Heart right ventricle (tissue), 16 donors: ENCODE results near the gene PIP5K1B. TPM values are rescaled to one million over a fixed set of nuclear protein-coding genes. Genes with fewer than 3 reads are reported as not detected.

Experiments
- ATAC-seq, 8 donors: fragments of 200-7000 bp; cut with Tn5 transposase; one replicate each; pipeline ENCODE4 v1.9.1; 2020; ENCODE audit warnings: mild to moderate bottlenecking in 8 of 8, moderate library complexity in 8 of 8, moderate number of reproducible peaks in 1 of 8
- DNase-seq, 2 donors: peaks; one replicate each; pipeline ENCODE4 v3.0.0-alpha.2; 2020
- H3K27ac ChIP-seq, 10 donors: fragments of 200-600 bp; sonication (generic) in 2 of 10; one replicate each; pipeline versions ENCODE4 v1.5.0 to v1.8.0; 2020 to 2022; ENCODE audit warnings: mild to moderate bottlenecking in 3 of 10
- H3K27me3 ChIP-seq, 7 donors: fragments of 200-600 bp; one replicate each; pipeline ENCODE4 v1.8.0; 2021 to 2022; ENCODE audit warnings: mild to moderate bottlenecking in 2 of 7
- H3K36me3 ChIP-seq, 9 donors: fragments of 200-600 bp; sonication (generic) in 1 of 9; one replicate each; pipeline versions ENCODE4 v1.5.0 to v1.8.0; 2020 to 2022; ENCODE audit warnings: mild to moderate bottlenecking in 2 of 9
- H3K4me1 ChIP-seq, 9 donors: fragments of 200-600 bp; sonication (generic) in 1 of 9; one replicate each; pipeline versions ENCODE4 v1.5.0 to v1.8.0; 2020 to 2022; ENCODE audit warnings: mild to moderate bottlenecking in 4 of 9
- H3K4me3 ChIP-seq, 10 donors: fragments of 200-600 bp; sonication (generic) in 2 of 10; one replicate each; pipeline versions ENCODE4 v1.5.0 to v1.8.0; 2020 to 2022; ENCODE audit warnings: mild to moderate bottlenecking in 7 of 10, moderate library complexity in 2 of 10
- H3K9me3 ChIP-seq, 11 donors: fragments of 200-600 bp in 10 of 11; sonication (generic) in 2 of 11; one replicate each; pipeline versions ENCODE4 v1.5.0 to v1.8.0; 2013 to 2022; ENCODE audit warnings: mild to moderate bottlenecking in 2 of 11, control low read depth in 1 of 11, moderate library complexity in 1 of 11
- CTCF ChIP-seq, 9 donors: fragments of 200-600 bp; sonication (generic) in 2 of 9; IDR thresholded peaks; one replicate each; pipeline versions ENCODE4 v1.5.0 to v1.8.0; 2021 to 2022; ENCODE audit warnings: antibody characterized with exemption in 9 of 9, mild to moderate bottlenecking in 5 of 9, moderate library complexity in 1 of 9
- WGBS, 2 donors: extraction: QIAGEN DNeasy Blood & Tissue Kit; methylation state at CpG; one replicate each; pipeline ENCODE4 v1.1.7; 2013; ENCODE audit warnings: inconsistent platforms in 1 of 2; 5-methylcytosine and 5-hydroxymethylcytosine counted together
- intact Hi-C, 10 donors: fragments of 100-400 bp; cut with DNase I; formaldehyde crosslinking; loops; one replicate each; pipeline versions ENCODE4 v1.11.1 to v1.14.2; 2022
- polyA plus RNA-seq, 2 donors: library from polyadenylated mRNA; stranded (reverse); fragments of 200-250 nt; gene quantifications; one replicate each; pipeline ENCODE4 v1.2.3, GENCODE V29; 2013
- total RNA-seq, 10 donors: library from RNA; stranded (reverse); fragmentation: NEBNext Ultra II Directional in 3 of 10; extraction: Animal tissue kit (Norgen Biotek cat#: 25700) in 3 of 10; gene quantifications; one replicate each; pipeline versions ENCODE4 v1.2.1 to v1.2.4, GENCODE V29; 2021 to 2023
- donor health status: Arrhythmogenic right ventricular cardiomyopathy.
- donor health status: ischemic (EF 13 %, LVEDD 7.1; RV severe dilation, severe dysfunction).
- donor health status: healthy with polysubstance abuse.
- donor health status: DM: no; HTN: yes; CAD: no.
- donor health status: DM: no; HTN: no; CAD: no.
- donor health status: ischemic (EF 25% LVEDD 6.9; RV normal size, moderate dysfunction).
- donor health status: ischemic (EF 25% LVEDD 5.7; RV mildly dilated, moderate dysfunction).
- donor health status: healthy.
- donor health status: DM: yes; HTN: yes; CAD: no.
- donor health status: Ischemic cardiomyopathy.
- donor health status: ischemic (EF 35%, LVEDD 5.7; RV mildly dilated, moderate dysfunction).
- donor health status: nonischemic (EF 11% LVEDD 7.7; RV severe dilation, severe dysfunction).
- donor health status: DM: yes; HTN: yes; CAD: no.
- donor health status: PGD.
- donor health status: ischemic (EF 29% LVEDD 5.4; RV normal size, mild dysfunction).
- donor health status: nonischemic (EF 23%, LVEDD 6.1; RV moderate dilation, normal function).

PIP5K1B gene
- total and polyA plus RNA-seq, 12 donors, result 5.6 to 90.8 (median 48.1) TPM

GRCh38 chr9:68717552-68718443 lies 12.8 kb downstream of the PIP5K1B start:
- 80 to 82% methylated on average over 2 of the region's 2 CpGs for WGBS, 2 donors
- no peak for TF ChIP-seq CTCF (IDR thresholded peaks at IDR 0.05)
- DNase-seq (no peak), ATAC-seq (peak in 2 of 8 donors; percentile 40 to 66)
- Histone ChIP-seq H3K27me3 (no peaks in the 10 kb centered on the region), H3K9me3 (no peaks in the 10 kb centered on the region), H3K27ac (no peak overlapping the region), H3K4me1 (peaks cover 0 to 36% (median 13%) of the 10 kb centered on the region in 9 donors), H3K36me3 (no peaks in the 10 kb centered on the region), H3K4me3 (no peak overlapping the region)
- intact Hi-C loops, result loop anchor here in 4 of 10 donors (10.0 kb wide), 2 partner anchors 117 to 127 kb away; no protein-coding TSS in a partner anchor

- ATAC-seq (no peak), DNase-seq (no peak)
- 42 to 50% methylated on average over 2 of the region's 2 CpGs for WGBS, 2 donors
- intact Hi-C loops, result loop anchor here in 4 of 10 donors (10.0 kb wide), 2 partner anchors 115 to 125 kb away; no protein-coding TSS in a partner anchor
- Histone ChIP-seq H3K9me3 (peaks cover 0 to 12% (median 0%) of the 10 kb centered on the region in 11 donors), H3K4me3 (no peak overlapping the region), H3K4me1 (peaks cover 0 to 35% (median 13%) of the 10 kb centered on the region in 9 donors), H3K36me3 (no peaks in the 10 kb centered on the region), H3K27me3 (no peaks in the 10 kb centered on the region), H3K27ac (no peak overlapping the region)
- no peak for TF ChIP-seq CTCF (IDR thresholded peaks at IDR 0.05)
Measured at GRCh38 chr9:68719847-68720246, 14.8 kb downstream of the PIP5K1B start.

- Histone ChIP-seq H3K4me3 (no peak overlapping the region), H3K27me3 (no peaks in the 10 kb centered on the region), H3K36me3 (no peaks in the 10 kb centered on the region), H3K27ac (no peak overlapping the region), H3K9me3 (peaks cover 0 to 12% (median 0%) of the 10 kb centered on the region in 11 donors), H3K4me1 (peaks cover 0 to 36% (median 13%) of the 10 kb centered on the region in 9 donors)
- intact Hi-C loops, result no loop called here
- whole genome bisulfite sequencing, 2 donors, result 84 to 88% methylated on average over 7 of the region's 7 CpGs
- DNase-seq, result no peak
- no peak for TF ChIP-seq CTCF (IDR thresholded peaks at IDR 0.05)
- peak in 1 of 8 donors; percentile 49 for ATAC-seq
Measured at GRCh38 chr9:68720656-68721313, 15.7 kb downstream of the PIP5K1B start.

GRCh38 chr9:68721666-68722330 lies 16.8 kb downstream of the PIP5K1B start:
- intact Hi-C loops, result no loop called here
- H3K9me3 ChIP-seq, result peaks cover 0 to 12% (median 0%) of the 10 kb centered on the region in 11 donors
- H3K4me3 ChIP-seq, result no peak overlapping the region
- no peak for TF ChIP-seq CTCF (IDR thresholded peaks at IDR 0.05)
- no peak overlapping the region for H3K27ac ChIP-seq
- WGBS, 2 donors, result 78 to 82% methylated on average over 8 of the region's 8 CpGs
- DNase-seq, result no peak
- H3K4me1 ChIP-seq, result peaks cover 0 to 44% (median 19%) of the 10 kb centered on the region in 9 donors
- H3K36me3 ChIP-seq, result no peaks in the 10 kb centered on the region
- ATAC-seq, result no peak
- no peaks in the 10 kb centered on the region for H3K27me3 ChIP-seq
